ENCODE measurements around the gene PDE7B. TPM values are rescaled to one million over a fixed set of nuclear protein-coding genes. Genes with fewer than 3 reads are reported as not detected.

Gene PDE7B
- total and polyA plus RNA-seq, 4 donors = 0.75 to 5.2 (median 1.3) TPM

- Histone ChIP-seq H3K4me1 (ENCODE audit: control insufficient read depth in 4 of 4, insufficient read depth in 4 of 4, low read length in 3 of 4) (no peaks in the 10 kb centered on the region), H3K4me3 (ENCODE audit: low read depth in 1 of 3, low read length in 3 of 3) (no peak overlapping the region), H3K27me3 (ENCODE audit: control insufficient read depth in 4 of 4, insufficient read depth in 4 of 4, low read length in 3 of 4) (no peaks in the 10 kb centered on the region), H3K27ac (ENCODE audit: low read depth in 1 of 2, low read length in 2 of 2) (no peak overlapping the region), H3K9ac (ENCODE audit: low read depth in 1 of 2, low read length in 2 of 2) (no peak overlapping the region), H3K36me3 (ENCODE audit: control insufficient read depth in 4 of 4, insufficient read depth in 3 of 4, low read depth in 1 of 4, low read length in 3 of 4) (no peaks in the 10 kb centered on the region), H3K9me3 (ENCODE audit: control insufficient read depth in 4 of 4, low read length in 3 of 4) (no peaks in the 10 kb centered on the region)
- TF ChIP-seq TAF1 (conservative IDR thresholded peaks at IDR 0.05) = no peak
- TF ChIP-seq REST (IDR thresholded peaks at IDR 0.05) = no peak
- TF ChIP-seq HNF4A (conservative IDR thresholded peaks at IDR 0.05) = no peak
- TF ChIP-seq CTCF (IDR thresholded peaks at IDR 0.05; ENCODE audit: low read depth, low read length, missing input control) = no peak
- TF ChIP-seq FOXA2 (IDR thresholded peaks at IDR 0.05) = no peak
- no peak for TF ChIP-seq RXRA (IDR thresholded peaks at IDR 0.05)
- TF ChIP-seq HNF4G (IDR thresholded peaks at IDR 0.05) = no peak
- no peak for DNase-seq (ENCODE audit: low spot score)
Observed at GRCh38 chr6:135888818-135889217, 37.3 kb downstream of the PDE7B start.

GRCh38 chr6:135890876-135891275 is 39.4 kb downstream of the PDE7B start:
- DNase-seq (ENCODE audit: low spot score) = no peak
- no peak for TF ChIP-seq JUND (IDR thresholded peaks at IDR 0.05)
- no peak for TF ChIP-seq ATF3 (IDR thresholded peaks at IDR 0.05)
- no peak for TF ChIP-seq ZBTB33 (IDR thresholded peaks at IDR 0.05)
- TF ChIP-seq EGR1 (IDR thresholded peaks at IDR 0.05; ENCODE audit: low read depth in 2 of 2) = no peak
- TF ChIP-seq HNF4G (IDR thresholded peaks at IDR 0.05) = no peak
- no peak for TF ChIP-seq NR2F2 (IDR thresholded peaks at IDR 0.05)
- no peak for TF ChIP-seq RAD21 (IDR thresholded peaks at IDR 0.05)
- TF ChIP-seq CTCF (IDR thresholded peaks at IDR 0.05; ENCODE audit: low read depth, low read length, missing input control) = no peak
- no peak for TF ChIP-seq GABPA (IDR thresholded peaks at IDR 0.05 in 1 of 2, conservative IDR thresholded peaks at IDR 0.05 in 1 of 2)
- TF ChIP-seq HNF4A (conservative IDR thresholded peaks at IDR 0.05) = no peak
- WGBS = 92% methylated on average over 5 of the region's 5 CpGs
- Histone ChIP-seq H3K4me3 (ENCODE audit: low read depth in 1 of 3, low read length in 3 of 3) (no peak overlapping the region), H3K9ac (ENCODE audit: low read depth in 1 of 2, low read length in 2 of 2) (no peak overlapping the region), H3K9me3 (ENCODE audit: control insufficient read depth in 4 of 4, low read length in 3 of 4) (no peaks in the 10 kb centered on the region), H3K36me3 (ENCODE audit: control insufficient read depth in 4 of 4, insufficient read depth in 3 of 4, low read depth in 1 of 4, low read length in 3 of 4) (no peaks in the 10 kb centered on the region), H3K27me3 (ENCODE audit: control insufficient read depth in 4 of 4, insufficient read depth in 4 of 4, low read length in 3 of 4) (no peaks in the 10 kb centered on the region), H3K27ac (ENCODE audit: low read depth in 1 of 2, low read length in 2 of 2) (no peak overlapping the region), H3K4me1 (ENCODE audit: control insufficient read depth in 4 of 4, insufficient read depth in 4 of 4, low read length in 3 of 4) (no peaks in the 10 kb centered on the region)
